Loucy (cell line): ENCODE data around the gene MT1H.

Source experiments
- EZH2phosphoT487 ChIP-seq: fragments of 200-600 bp; IDR thresholded peaks from 2 replicates; pipeline ENCODE4 v1.6.1; 2018; ENCODE audit warnings: antibody characterized with exemption, mild to moderate bottlenecking, moderate library complexity, borderline replicate concordance
- TF ChIP-seq, protein P1 (sequence below): fragments of 200-600 bp; sonication (generic); conservative IDR thresholded peaks from 2 replicates; pipeline ENCODE4 v1.5.1; 2014; ENCODE audit warnings: mild to moderate bottlenecking, antibody characterized with exemption, low read length

DNA sequence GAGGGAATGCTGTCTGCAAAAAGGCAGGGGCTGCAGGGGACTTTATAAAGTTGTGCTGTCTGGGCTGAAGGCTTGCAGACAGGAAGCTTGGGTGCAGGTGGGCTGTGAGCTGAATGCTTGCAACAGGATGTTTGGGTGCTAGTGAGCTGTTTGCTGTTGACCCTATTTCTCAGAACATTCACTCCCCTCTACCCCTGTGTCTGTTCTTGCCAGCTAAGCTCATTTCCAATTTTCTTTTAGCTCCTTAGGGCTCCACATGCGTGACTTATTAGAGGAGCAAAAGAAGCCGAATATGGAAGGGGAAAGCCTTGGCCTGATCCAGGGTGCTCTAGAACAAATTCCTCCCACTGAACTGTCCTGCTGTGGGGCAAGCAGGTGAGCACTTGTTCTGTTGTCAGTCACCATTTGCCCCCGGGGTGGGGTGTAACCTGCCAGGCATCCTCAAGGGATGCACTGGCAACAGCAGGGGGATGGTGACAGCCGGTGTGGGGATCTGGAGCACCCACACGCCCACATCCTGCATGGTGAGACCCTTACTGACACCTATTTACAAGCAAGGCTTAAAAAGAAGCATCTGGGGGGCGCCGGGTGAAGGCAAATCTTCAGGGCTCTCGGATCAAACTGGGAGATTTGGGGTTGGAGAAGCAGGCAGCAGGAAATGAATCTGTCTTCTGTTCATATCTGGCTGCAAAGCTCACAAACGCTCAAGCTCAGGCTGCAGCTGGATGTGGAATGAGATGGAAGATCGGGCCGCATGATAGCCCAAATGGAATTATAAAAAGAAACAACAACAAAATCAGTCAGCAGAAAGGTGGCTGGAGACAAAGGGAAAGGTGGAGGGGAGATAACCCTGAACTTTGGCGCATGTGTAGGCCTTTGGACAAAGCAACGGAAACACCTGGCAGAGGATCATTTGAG is 39.2 kb downstream of the MT1H start:
- TF ChIP-seq, protein P1, sequence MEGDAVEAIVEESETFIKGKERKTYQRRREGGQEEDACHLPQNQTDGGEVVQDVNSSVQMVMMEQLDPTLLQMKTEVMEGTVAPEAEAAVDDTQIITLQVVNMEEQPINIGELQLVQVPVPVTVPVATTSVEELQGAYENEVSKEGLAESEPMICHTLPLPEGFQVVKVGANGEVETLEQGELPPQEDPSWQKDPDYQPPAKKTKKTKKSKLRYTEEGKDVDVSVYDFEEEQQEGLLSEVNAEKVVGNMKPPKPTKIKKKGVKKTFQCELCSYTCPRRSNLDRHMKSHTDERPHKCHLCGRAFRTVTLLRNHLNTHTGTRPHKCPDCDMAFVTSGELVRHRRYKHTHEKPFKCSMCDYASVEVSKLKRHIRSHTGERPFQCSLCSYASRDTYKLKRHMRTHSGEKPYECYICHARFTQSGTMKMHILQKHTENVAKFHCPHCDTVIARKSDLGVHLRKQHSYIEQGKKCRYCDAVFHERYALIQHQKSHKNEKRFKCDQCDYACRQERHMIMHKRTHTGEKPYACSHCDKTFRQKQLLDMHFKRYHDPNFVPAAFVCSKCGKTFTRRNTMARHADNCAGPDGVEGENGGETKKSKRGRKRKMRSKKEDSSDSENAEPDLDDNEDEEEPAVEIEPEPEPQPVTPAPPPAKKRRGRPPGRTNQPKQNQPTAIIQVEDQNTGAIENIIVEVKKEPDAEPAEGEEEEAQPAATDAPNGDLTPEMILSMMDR: no peak
- no peak for TF ChIP-seq EZH2phosphoT487
